ENCODE measurements around the gene EBF3.
"Not testable (repeated sequence)": the region's sequence is repeated elsewhere in the genome, so short reads cannot be mapped to it uniquely, and the experiment has no call there.

The EBF3 gene

DNA sequence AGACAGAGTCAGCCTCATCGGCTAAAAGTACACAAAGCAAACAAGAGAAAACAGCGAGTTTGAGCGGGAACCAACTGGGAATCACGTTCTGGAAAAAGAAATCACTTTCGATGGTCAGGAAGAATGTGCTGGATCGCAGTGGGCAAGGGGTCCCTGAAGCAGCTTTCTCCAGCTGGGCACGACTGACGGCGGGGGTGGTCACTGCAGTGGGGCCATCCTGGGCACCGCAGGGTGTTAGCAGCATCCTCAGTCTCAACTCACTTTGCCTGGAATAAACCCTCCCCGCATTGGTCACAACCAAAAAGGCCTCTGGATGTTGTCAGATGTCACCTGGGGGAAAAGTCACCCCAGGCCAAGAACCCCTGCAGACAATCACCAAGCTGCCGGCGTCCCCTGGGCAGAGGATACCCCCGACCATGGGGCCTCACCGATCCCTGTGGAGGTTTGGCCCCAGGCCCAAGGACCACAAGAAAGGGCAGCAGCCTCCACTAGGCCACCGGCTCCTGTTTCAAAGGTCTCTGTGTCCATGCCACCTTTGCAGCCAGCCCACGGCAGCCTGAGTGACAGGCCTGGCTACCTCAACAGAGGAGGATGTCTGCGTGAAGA is 42.9 kb downstream of the EBF3 start:
- TF ChIP-seq, protein P1, sequence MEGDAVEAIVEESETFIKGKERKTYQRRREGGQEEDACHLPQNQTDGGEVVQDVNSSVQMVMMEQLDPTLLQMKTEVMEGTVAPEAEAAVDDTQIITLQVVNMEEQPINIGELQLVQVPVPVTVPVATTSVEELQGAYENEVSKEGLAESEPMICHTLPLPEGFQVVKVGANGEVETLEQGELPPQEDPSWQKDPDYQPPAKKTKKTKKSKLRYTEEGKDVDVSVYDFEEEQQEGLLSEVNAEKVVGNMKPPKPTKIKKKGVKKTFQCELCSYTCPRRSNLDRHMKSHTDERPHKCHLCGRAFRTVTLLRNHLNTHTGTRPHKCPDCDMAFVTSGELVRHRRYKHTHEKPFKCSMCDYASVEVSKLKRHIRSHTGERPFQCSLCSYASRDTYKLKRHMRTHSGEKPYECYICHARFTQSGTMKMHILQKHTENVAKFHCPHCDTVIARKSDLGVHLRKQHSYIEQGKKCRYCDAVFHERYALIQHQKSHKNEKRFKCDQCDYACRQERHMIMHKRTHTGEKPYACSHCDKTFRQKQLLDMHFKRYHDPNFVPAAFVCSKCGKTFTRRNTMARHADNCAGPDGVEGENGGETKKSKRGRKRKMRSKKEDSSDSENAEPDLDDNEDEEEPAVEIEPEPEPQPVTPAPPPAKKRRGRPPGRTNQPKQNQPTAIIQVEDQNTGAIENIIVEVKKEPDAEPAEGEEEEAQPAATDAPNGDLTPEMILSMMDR (IDR thresholded peaks at IDR 0.05; ENCODE audit: low read depth, low read length, missing control alignments) = no peak
- DNase-seq (ENCODE audit: extremely low read depth, low read depth) = no peak
- no peak overlapping the region for H3K4me3 ChIP-seq (replicated peaks; ENCODE audit: low read depth, low read length)

DNA sequence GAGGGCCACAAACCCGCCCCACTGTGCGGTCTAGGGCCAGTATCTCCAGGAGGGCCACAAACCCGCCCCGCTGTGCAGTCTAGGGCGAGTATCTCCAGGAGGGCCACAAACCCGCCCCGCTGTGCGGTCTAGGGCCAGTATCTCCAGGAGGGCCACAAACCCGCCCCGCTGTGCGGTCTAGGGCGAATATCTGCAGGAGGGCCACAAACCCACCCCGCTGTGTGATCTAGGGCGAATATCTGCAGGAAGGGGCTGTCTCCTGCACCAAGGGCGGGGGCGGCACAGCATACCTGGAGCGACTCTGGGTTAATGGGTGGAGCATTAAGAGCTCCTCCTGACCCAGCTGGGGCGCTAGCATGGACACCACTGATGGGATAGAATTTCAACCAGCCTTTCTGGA is 43.9 kb downstream of the EBF3 start:
- not testable (repeated sequence) for H3K4me3 ChIP-seq (replicated peaks; ENCODE audit: low read depth, low read length); DNase-seq (ENCODE audit: extremely low read depth, low read depth)

DNA sequence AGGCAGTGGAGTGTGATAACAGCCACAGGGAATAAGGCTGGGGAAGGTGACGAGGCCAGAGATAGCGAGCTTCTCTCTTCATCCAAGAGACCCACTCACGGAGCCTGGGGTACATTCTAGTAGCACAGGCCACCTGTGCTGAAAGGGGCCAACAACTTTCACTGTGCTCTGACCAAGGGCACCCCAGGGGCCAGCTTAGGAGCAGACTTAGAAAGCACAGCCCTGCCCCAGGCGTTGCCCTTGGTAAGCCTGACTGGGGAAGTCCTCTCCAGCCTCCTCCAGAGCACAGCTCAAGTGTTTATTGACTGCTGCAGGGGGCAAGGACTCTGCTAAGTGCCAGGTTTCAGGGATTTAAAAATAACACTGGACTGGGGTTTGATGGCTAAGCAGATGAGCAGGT is 44.7 kb downstream of the EBF3 start:
- TF ChIP-seq, protein P1 (IDR thresholded peaks at IDR 0.05; ENCODE audit: low read depth, low read length, missing control alignments) = no peak
- no peak overlapping the region for H3K4me3 ChIP-seq (replicated peaks; ENCODE audit: low read depth, low read length)
- DNase-seq (ENCODE audit: extremely low read depth, low read depth) = no peak

DNA sequence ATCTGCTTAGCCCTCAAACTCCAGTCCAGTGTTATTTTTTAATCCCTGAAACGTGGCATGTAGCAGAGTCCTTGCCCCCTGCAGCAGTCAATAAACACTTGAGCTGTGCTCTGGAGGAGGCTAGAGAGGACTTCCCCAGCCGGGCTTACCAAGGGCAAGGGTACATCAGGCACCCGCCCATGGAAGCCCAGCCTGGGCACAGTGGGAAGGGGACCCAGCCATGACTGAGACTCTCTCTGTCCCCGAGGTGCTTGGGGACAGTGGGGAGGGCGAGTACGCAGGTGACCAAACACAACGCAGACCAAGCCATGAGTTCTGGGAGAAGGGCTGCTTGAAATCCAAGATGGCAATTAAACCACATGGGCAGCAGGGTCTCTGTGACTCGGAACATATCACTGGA is 45.2 kb downstream of the EBF3 start:
- DNase-seq (ENCODE audit: extremely low read depth, low read depth) = no peak
- H3K4me3 ChIP-seq (replicated peaks; ENCODE audit: low read depth, low read length) = no peak overlapping the region
- TF ChIP-seq, protein P1 (IDR thresholded peaks at IDR 0.05; ENCODE audit: low read depth, low read length, missing control alignments) = no peak

DNA sequence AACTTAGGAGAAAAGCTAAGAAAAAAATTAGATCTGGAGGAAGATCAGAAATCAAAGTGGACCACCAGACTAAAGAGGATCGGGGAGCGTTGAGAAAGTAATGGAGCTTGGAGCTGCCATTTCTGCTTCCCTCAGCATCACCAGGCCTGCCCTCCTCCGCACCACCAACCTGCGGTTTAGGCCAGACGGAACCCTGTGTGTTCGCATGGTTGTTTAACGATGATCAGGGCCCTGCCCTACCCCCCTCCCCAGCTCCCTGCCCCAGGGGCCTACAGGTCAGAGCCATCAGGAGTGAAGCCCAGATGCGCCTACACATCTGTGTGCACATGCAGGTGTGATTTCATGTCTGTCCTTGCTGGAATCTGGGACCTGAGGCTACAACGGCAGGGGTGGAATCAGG is 45.7 kb downstream of the EBF3 start:
- DNase-seq (ENCODE audit: extremely low read depth, low read depth) = no peak
- TF ChIP-seq, protein P1 (IDR thresholded peaks at IDR 0.05; ENCODE audit: low read depth, low read length, missing control alignments) = no peak

DNA sequence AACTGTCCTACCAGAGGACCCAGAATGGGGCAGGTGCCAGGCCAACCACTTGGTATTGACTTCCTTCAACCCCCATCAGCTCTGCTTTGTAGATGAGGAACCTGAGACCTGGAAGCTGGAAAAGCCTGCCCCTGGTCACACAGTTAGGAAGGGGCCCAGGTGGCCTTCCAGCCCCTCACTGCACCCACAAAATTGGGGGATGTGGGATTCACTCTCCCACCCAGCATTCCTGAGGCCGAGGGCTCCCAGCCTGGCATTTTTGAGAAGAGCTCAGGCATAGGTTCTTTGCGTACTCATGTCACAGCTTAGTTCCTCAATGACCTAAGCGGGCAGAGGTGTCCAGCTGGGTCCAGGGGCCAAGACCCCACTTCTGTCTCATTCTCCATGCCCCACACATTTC is 46.1 kb downstream of the EBF3 start:
- DNase-seq (ENCODE audit: extremely low read depth, low read depth) = no peak
- H3K4me3 ChIP-seq (replicated peaks; ENCODE audit: low read depth, low read length) = no peak overlapping the region
- TF ChIP-seq, protein P1 (IDR thresholded peaks at IDR 0.05; ENCODE audit: low read depth, low read length, missing control alignments) = no peak

More for the DNA sequence above, 45.7 kb downstream of the EBF3 start:
- H3K4me3 ChIP-seq (replicated peaks; ENCODE audit: low read depth, low read length) = no peak overlapping the region

DNA sequence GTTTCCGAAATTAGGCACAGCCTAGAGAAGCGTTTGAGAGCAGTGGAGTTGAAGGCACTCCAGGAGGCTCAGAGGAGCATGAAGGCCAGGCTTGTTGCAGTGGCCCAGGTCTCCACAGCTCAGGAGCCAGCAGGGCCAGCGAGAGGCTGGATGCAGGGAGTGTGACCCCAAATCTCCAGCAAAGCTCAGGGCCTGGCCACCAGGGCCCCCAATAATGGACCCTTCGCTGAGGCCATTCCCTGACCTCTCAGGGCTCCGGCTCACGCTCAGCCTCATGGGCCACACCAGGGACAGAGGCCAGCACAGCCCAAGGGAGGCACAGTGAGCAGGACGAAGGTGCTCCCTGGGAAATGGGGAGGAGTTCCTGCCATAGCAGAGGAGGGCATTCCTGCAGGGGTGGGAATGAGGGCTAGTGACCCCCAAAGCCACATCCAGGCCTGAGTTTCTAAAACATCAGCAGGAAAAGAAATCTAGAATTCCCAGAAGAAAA is 47.5 kb downstream of the EBF3 start:
- no peak for DNase-seq (ENCODE audit: extremely low read depth, low read depth)
- TF ChIP-seq, protein P1 (IDR thresholded peaks at IDR 0.05; ENCODE audit: low read depth, low read length, missing control alignments) = no peak
- no peak overlapping the region for H3K4me3 ChIP-seq (replicated peaks; ENCODE audit: low read depth, low read length)
